ENCODE data around the gene MUC2. TPM values are rescaled to one million over a fixed set of nuclear protein-coding genes. Genes with fewer than 3 reads are reported as not detected.

Gene MUC2
- total RNA-seq, 6 experiments from 2014 or later: 0.24 TPM; not detected in 5

DNA sequence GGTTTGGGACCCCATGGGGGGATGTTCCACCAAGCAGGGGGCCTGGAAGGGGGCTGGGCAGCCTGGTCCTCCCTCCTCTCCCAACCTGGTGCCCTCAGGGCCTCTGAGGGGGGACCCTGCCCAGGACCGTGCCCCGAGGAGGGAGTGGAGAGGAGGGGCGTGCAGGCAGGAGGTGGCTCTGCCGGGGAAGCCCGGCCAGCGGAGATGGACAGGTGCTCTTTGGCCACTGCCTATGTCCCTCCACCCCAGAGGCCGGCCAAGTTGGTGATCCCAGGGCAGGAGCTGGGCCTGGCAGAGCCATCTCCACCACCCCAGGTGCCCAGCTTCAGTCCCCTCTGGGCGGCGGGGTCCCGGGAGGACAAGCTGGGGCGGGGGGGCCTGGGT is 2.4 kb downstream of the MUC2 start:
- H3K27ac Mint-ChIP-seq: no peak overlapping the region
- H3K27me3 Mint-ChIP-seq (ENCODE audit: insufficient read depth): no peaks in the 10 kb centered on the region; the same call in 1 of the 2 replicates
- no peaks in the 10 kb centered on the region for H3K4me1 Mint-ChIP-seq (ENCODE audit: low read depth)
- TF ChIP-seq, protein P1, sequence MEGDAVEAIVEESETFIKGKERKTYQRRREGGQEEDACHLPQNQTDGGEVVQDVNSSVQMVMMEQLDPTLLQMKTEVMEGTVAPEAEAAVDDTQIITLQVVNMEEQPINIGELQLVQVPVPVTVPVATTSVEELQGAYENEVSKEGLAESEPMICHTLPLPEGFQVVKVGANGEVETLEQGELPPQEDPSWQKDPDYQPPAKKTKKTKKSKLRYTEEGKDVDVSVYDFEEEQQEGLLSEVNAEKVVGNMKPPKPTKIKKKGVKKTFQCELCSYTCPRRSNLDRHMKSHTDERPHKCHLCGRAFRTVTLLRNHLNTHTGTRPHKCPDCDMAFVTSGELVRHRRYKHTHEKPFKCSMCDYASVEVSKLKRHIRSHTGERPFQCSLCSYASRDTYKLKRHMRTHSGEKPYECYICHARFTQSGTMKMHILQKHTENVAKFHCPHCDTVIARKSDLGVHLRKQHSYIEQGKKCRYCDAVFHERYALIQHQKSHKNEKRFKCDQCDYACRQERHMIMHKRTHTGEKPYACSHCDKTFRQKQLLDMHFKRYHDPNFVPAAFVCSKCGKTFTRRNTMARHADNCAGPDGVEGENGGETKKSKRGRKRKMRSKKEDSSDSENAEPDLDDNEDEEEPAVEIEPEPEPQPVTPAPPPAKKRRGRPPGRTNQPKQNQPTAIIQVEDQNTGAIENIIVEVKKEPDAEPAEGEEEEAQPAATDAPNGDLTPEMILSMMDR (IDR thresholded peaks at IDR 0.05): no peak
- H3K4me3 Mint-ChIP-seq: no peak overlapping the region
- no peak for DNase-seq
- no peaks in the 10 kb centered on the region for H3K9me3 Mint-ChIP-seq
- H3K36me3 Mint-ChIP-seq (ENCODE audit: low read depth): no peaks in the 10 kb centered on the region

GRCh38 chr11:1077417-1078119 is 2.9 kb downstream of the MUC2 start:
- no peaks in the 10 kb centered on the region for H3K4me1 Mint-ChIP-seq (ENCODE audit: low read depth)
- TF ChIP-seq, protein P1 (IDR thresholded peaks at IDR 0.05): no peak
- H3K4me3 Mint-ChIP-seq: no peak overlapping the region
- H3K27ac Mint-ChIP-seq: no peak overlapping the region
- DNase-seq: no peak
- H3K27me3 Mint-ChIP-seq (ENCODE audit: insufficient read depth): no peaks in the 10 kb centered on the region; the same call in 1 of the 2 replicates
- H3K36me3 Mint-ChIP-seq (ENCODE audit: low read depth): no peaks in the 10 kb centered on the region
- no peaks in the 10 kb centered on the region for H3K9me3 Mint-ChIP-seq

GRCh38 chr11:1078191-1078601 is 3.5 kb downstream of the MUC2 start:
- H3K27me3 Mint-ChIP-seq (ENCODE audit: insufficient read depth): no peaks in the 10 kb centered on the region; the same call in 1 of the 2 replicates
- no peaks in the 10 kb centered on the region for H3K36me3 Mint-ChIP-seq (ENCODE audit: low read depth)
- H3K9me3 Mint-ChIP-seq: no peaks in the 10 kb centered on the region
- no peak overlapping the region for H3K4me3 Mint-ChIP-seq
- TF ChIP-seq, protein P1 (IDR thresholded peaks at IDR 0.05): no peak
- H3K27ac Mint-ChIP-seq: no peak overlapping the region
- DNase-seq: no peak
- H3K4me1 Mint-ChIP-seq (ENCODE audit: low read depth): no peaks in the 10 kb centered on the region

- H3K4me1 Mint-ChIP-seq (ENCODE audit: low read depth): no peaks in the 10 kb centered on the region
- no peaks in the 10 kb centered on the region for H3K9me3 Mint-ChIP-seq
- H3K27me3 Mint-ChIP-seq (ENCODE audit: insufficient read depth): peaks cover 1% of the 10 kb centered on the region; the same call in 1 of the 2 replicates
- H3K36me3 Mint-ChIP-seq (ENCODE audit: low read depth): no peaks in the 10 kb centered on the region
- TF ChIP-seq, protein P1 (IDR thresholded peaks at IDR 0.05): no peak
- DNase-seq: no peak
- H3K4me3 Mint-ChIP-seq: no peak overlapping the region
- H3K27ac Mint-ChIP-seq: no peak overlapping the region
These were observed 7.1 kb downstream of the MUC2 start for GRCh38 chr11:1081601-1082311.

GRCh38 chr11:1082346-1082727 is 7.7 kb downstream of the MUC2 start:
- peaks cover 1% of the 10 kb centered on the region; the same call in 1 of the 2 replicates for H3K27me3 Mint-ChIP-seq (ENCODE audit: insufficient read depth)
- no peaks in the 10 kb centered on the region for H3K4me1 Mint-ChIP-seq (ENCODE audit: low read depth)
- no peak for DNase-seq

More at GRCh38 chr11:1082346-1082727, 7.7 kb downstream of the MUC2 start:
- H3K36me3 Mint-ChIP-seq (ENCODE audit: low read depth): no peaks in the 10 kb centered on the region
- no peak overlapping the region for H3K4me3 Mint-ChIP-seq
- H3K9me3 Mint-ChIP-seq: no peaks in the 10 kb centered on the region; the same call in 1 of the 2 replicates
- no peak overlapping the region for H3K27ac Mint-ChIP-seq
- TF ChIP-seq, protein P1 (IDR thresholded peaks at IDR 0.05): no peak

Measured in HFFc6 (cell line).